NB4 (cell line): ENCODE results near the gene ZFP3.
"Not testable (repeated sequence)": the region's sequence is repeated elsewhere in the genome, so short reads cannot be mapped to it uniquely, and the experiment has no call there.

Experiments used
- POLR2A ChIP-seq: IDR thresholded peaks from 2 replicates; pipeline ENCODE4 v1.6.1; 2011; ENCODE audit warnings: mild to moderate bottlenecking; ENCODE audit not compliant: insufficient read length; ENCODE audit errors: extremely low read depth
- TF ChIP-seq, protein P1 (sequence below): IDR thresholded peaks from 2 replicates; pipeline ENCODE4 v1.6.1; 2011; ENCODE audit warnings: low read depth, low read length
- TF ChIP-seq, protein P2 (sequence below): IDR thresholded peaks from one replicate; pipeline ENCODE4 v1.5.1; 2012; ENCODE audit warnings: low read depth, low read length

DNA sequence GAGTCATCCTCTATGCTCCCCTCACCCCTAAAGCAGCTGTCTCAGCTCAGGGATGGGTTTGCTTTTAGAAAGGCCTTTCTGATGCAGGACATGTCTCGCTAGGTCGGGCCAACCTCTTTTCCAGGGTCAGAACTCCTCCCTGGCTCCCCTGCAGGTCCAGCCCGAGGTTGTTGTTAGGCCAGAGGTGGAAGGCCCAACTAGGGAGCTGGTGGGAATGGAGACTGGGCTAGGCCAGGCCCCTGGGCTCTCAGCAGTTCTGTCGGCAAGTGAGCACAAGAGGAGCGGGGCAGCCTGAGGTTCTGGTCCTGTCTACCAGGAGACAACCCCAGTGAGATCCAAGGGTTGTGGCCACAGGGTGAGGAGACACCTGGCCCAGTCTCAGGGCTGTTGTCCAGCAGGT, 52.4 kb downstream of the ZFP3 start:
- TF ChIP-seq, protein P1, sequence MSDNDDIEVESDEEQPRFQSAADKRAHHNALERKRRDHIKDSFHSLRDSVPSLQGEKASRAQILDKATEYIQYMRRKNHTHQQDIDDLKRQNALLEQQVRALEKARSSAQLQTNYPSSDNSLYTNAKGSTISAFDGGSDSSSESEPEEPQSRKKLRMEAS = not testable (repeated sequence)
- TF ChIP-seq, protein P2, sequence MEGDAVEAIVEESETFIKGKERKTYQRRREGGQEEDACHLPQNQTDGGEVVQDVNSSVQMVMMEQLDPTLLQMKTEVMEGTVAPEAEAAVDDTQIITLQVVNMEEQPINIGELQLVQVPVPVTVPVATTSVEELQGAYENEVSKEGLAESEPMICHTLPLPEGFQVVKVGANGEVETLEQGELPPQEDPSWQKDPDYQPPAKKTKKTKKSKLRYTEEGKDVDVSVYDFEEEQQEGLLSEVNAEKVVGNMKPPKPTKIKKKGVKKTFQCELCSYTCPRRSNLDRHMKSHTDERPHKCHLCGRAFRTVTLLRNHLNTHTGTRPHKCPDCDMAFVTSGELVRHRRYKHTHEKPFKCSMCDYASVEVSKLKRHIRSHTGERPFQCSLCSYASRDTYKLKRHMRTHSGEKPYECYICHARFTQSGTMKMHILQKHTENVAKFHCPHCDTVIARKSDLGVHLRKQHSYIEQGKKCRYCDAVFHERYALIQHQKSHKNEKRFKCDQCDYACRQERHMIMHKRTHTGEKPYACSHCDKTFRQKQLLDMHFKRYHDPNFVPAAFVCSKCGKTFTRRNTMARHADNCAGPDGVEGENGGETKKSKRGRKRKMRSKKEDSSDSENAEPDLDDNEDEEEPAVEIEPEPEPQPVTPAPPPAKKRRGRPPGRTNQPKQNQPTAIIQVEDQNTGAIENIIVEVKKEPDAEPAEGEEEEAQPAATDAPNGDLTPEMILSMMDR = not testable (repeated sequence)
- not testable (repeated sequence) for TF ChIP-seq POLR2A
